GM23248 (cell line): ENCODE results near the gene PSMB8. TPM values are rescaled to one million over a fixed set of nuclear protein-coding genes. Genes with fewer than 3 reads are reported as not detected.

Experiments
- DNase-seq: peaks from one replicate; pipeline ENCODE4 v3.0.0-alpha.2; 2015
- H2AFZ ChIP-seq: fragments of 200-600 bp; sonication (generic); 2 replicates; pipeline ENCODE4 v1.6.1; 2016; ENCODE audit warnings: antibody characterized with exemption
- H3F3A ChIP-seq: fragments of 200-600 bp; sonication (generic); 2 replicates; pipeline ENCODE4 v1.6.1; 2016; ENCODE audit warnings: mild to moderate bottlenecking, antibody characterized with exemption, mixed run types; ENCODE audit not compliant: insufficient read depth
- H3K27ac ChIP-seq: fragments of 200-600 bp; sonication (generic); 2 replicates; pipeline ENCODE4 v1.5.1; 2016; ENCODE audit warnings: mild to moderate bottlenecking
- H3K27me3 ChIP-seq: fragments of 200-600 bp; sonication (generic); replicated peaks from 2 replicates; pipeline ENCODE4 v1.6.1; 2016; ENCODE audit warnings: mild to moderate bottlenecking; ENCODE audit not compliant: insufficient read depth
- H3K36me3 ChIP-seq: fragments of 200-600 bp; sonication (generic); 2 replicates; pipeline ENCODE4 v1.6.1; 2016; ENCODE audit warnings: low read depth, mild to moderate bottlenecking
- H3K4me1 ChIP-seq: fragments of 200-600 bp; sonication (generic); 2 replicates; pipeline ENCODE4 v1.6.1; 2016; ENCODE audit warnings: mild to moderate bottlenecking; ENCODE audit not compliant: insufficient read depth
- H3K4me2 ChIP-seq: fragments of 200-600 bp; sonication (generic); one replicate; pipeline ENCODE4 v1.6.1; 2016; ENCODE audit warnings: mild to moderate bottlenecking; ENCODE audit not compliant: unreplicated experiment
- H3K4me3 ChIP-seq: fragments of 200-600 bp; sonication (generic); 2 replicates; pipeline ENCODE4 v1.5.1; 2016; ENCODE audit warnings: mild to moderate bottlenecking
- H3K79me2 ChIP-seq: fragments of 200-600 bp; sonication (generic); 2 replicates; pipeline ENCODE4 v1.6.1; 2016; ENCODE audit warnings: mild to moderate bottlenecking; ENCODE audit not compliant: insufficient read depth
- H3K9ac ChIP-seq: fragments of 200-600 bp; sonication (generic); 2 replicates; pipeline ENCODE4 v1.6.1; 2016; ENCODE audit warnings: mild to moderate bottlenecking
- H3K9me2 ChIP-seq: fragments of 200-600 bp; sonication (generic); 2 replicates; pipeline ENCODE4 v1.6.1; 2016; ENCODE audit warnings: mixed run types, mild to moderate bottlenecking, moderate library complexity; ENCODE audit not compliant: insufficient read depth
- H3K9me3 ChIP-seq: fragments of 200-600 bp; sonication (generic); one replicate; pipeline ENCODE4 v1.6.1; 2017; ENCODE audit warnings: low read depth
- H4K20me1 ChIP-seq: fragments of 200-600 bp; sonication (generic); 2 replicates; pipeline ENCODE4 v1.6.0; 2016; ENCODE audit not compliant: insufficient read depth
- EZH2 ChIP-seq: fragments of 200-600 bp; sonication (generic); IDR thresholded peaks from 2 replicates; pipeline ENCODE4 v1.6.1; 2018; ENCODE audit warnings: antibody characterized with exemption, mild to moderate bottlenecking; ENCODE audit not compliant: insufficient read depth, poor library complexity, severe bottlenecking
- EZH2phosphoT487 ChIP-seq: fragments of 200-600 bp; sonication (generic); IDR thresholded peaks from 2 replicates; pipeline ENCODE4 v1.6.1; 2018; ENCODE audit warnings: antibody characterized with exemption, moderate library complexity, mild to moderate bottlenecking, low read depth; ENCODE audit not compliant: insufficient read depth
- WGBS, 2 experiments: methylation state at CpG; one replicate each; pipeline ENCODE4 v1.1.6; 2015 to 2017; ENCODE audit warnings: low lambda C conversion rate in 2 of 2, low coverage in 1 of 2; ENCODE audit errors: missing lambda C conversion rate in 2 of 2; 5-methylcytosine and 5-hydroxymethylcytosine counted together
- in situ Hi-C: fragments of 300-500 bp; cut with MboI; formaldehyde crosslinking; loops from 2 replicates; pipeline ENCODE4 v1.15.0; 2020
- polyA plus RNA-seq: library from polyadenylated mRNA; unstranded; fragments of >200 nt; fragmentation: Nextera tagmentation; extraction: Ambion mirVana; gene quantifications from 2 replicates; pipeline ENCODE4 v1.2.1, GENCODE V29; 2016
- total RNA-seq: library from RNA; depleted of rRNA; stranded (reverse); fragments of >200 nt; shearing (Covaris generic); gene quantifications from 2 replicates; pipeline ENCODE4 v1.2.3, GENCODE V29; 2014

Gene PSMB8
- total and polyA plus RNA-seq, 2 experiments from 2014 or later, result 27.2 to 33.5 TPM

GRCh38 chr6:32867554-32868256 is 23.9 kb upstream of the PSMB8 start:
- no peak overlapping the region for H2AFZ ChIP-seq
- 0 out of 2 replicates have a peak, but pooled peaks cover 8% of the 10 kb centered on the region for H3K27me3 ChIP-seq
- H3K4me3 ChIP-seq, result no peak overlapping the region
- no peak for DNase-seq
- H3K9ac ChIP-seq, result no peak overlapping the region
- H3K4me1 ChIP-seq, result no peaks in the 10 kb centered on the region
- H3K9me2 ChIP-seq, result no peaks in the 10 kb centered on the region
- no peak overlapping the region for H3K27ac ChIP-seq
- in situ Hi-C loops, result no loop called here
- H3K9me3 ChIP-seq, result no peaks in the 10 kb centered on the region
- H3K79me2 ChIP-seq, result no peaks in the 10 kb centered on the region
- no peak overlapping the region for H3K4me2 ChIP-seq
- H3K36me3 ChIP-seq, result no peaks in the 10 kb centered on the region
- H4K20me1 ChIP-seq, result no peaks in the 10 kb centered on the region
- WGBS, 2 experiments, result 49 to 54% methylated on average over 8 of the region's 8 CpGs
- no peak for TF ChIP-seq EZH2phosphoT487
- TF ChIP-seq EZH2, result no peak
- H3F3A ChIP-seq, result no peaks in the 10 kb centered on the region

- TF ChIP-seq EZH2phosphoT487 (no peak), EZH2 (no peak)
- in situ Hi-C loops, result no loop called here
- Histone ChIP-seq H3K4me2 (no peak overlapping the region), H3K79me2 (no peaks in the 10 kb centered on the region), H4K20me1 (no peaks in the 10 kb centered on the region), H3K4me1 (no peaks in the 10 kb centered on the region), H3K27me3 (0 out of 2 replicates have a peak, but pooled peaks cover 8% of the 10 kb centered on the region), H3K36me3 (no peaks in the 10 kb centered on the region), H3K9ac (no peak overlapping the region), H2AFZ (no peak overlapping the region), H3K9me2 (no peaks in the 10 kb centered on the region), H3F3A (no peaks in the 10 kb centered on the region), H3K4me3 (no peak overlapping the region), H3K27ac (no peak overlapping the region), H3K9me3 (no peaks in the 10 kb centered on the region)
- no peak for DNase-seq
- WGBS, 2 experiments, result 35 to 38% methylated on average over 3 of the region's 3 CpGs
Observed at GRCh38 chr6:32867022-32867477, 23.2 kb upstream of the PSMB8 start.

DNA sequence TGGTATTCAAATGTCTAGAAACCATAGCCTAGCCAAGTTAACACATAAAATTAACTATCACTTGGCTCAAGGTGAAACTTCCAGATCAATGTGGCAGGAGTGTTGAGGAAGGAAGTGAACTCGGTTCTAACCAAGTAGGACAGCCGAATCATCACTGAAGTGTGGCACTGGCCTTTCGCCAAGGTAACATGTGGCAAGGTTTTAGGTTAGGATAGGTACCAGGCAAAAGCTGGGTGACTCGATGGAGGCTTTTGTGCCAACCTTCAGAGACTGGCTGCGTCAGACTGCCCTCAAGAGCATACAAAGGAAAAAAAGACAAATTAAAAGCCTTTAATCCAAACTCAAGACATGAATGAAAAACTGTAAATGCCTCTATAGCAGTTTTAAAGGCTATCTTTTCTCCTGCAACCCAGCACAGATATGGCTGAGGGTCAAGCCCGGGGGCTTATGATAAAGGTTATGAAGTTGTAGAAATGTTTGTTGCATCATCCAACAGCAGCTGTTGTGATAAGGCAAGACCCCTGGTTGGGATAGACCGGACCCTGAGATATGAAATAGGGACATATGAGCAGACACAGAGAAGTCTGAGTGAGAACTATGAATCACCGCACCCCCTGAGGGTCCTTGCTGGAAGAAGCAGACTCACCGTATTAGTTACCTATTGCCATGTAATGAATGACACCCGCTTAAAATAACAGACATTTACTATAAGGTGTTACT is 22.0 kb upstream of the PSMB8 start:
- no peaks in the 10 kb centered on the region for H3K9me3 ChIP-seq
- H4K20me1 ChIP-seq, result no peaks in the 10 kb centered on the region
- no peaks in the 10 kb centered on the region for H3K9me2 ChIP-seq
- no peak for DNase-seq
- H3K4me1 ChIP-seq, result no peaks in the 10 kb centered on the region
- H2AFZ ChIP-seq, result no peak overlapping the region
- H3F3A ChIP-seq, result no peaks in the 10 kb centered on the region
- TF ChIP-seq EZH2, result no peak
- no peak for TF ChIP-seq EZH2phosphoT487
- in situ Hi-C loops, result no loop called here
- H3K36me3 ChIP-seq, result no peaks in the 10 kb centered on the region
- H3K4me2 ChIP-seq, result no peak overlapping the region
- H3K9ac ChIP-seq, result no peak overlapping the region
- H3K27ac ChIP-seq, result no peak overlapping the region
- WGBS, 2 experiments, result 59 to 61% methylated on average over 10 of the region's 10 CpGs
- H3K27me3 ChIP-seq, result 0 out of 2 replicates have a peak, but pooled peaks cover 3% of the 10 kb centered on the region
- H3K79me2 ChIP-seq, result no peaks in the 10 kb centered on the region
- no peak overlapping the region for H3K4me3 ChIP-seq

GRCh38 chr6:32862725-32863124 is 18.9 kb upstream of the PSMB8 start:
- no peak for TF ChIP-seq EZH2phosphoT487
- TF ChIP-seq EZH2, result no peak
- no peaks in the 10 kb centered on the region for H3F3A ChIP-seq
- H3K9me3 ChIP-seq, result no peaks in the 10 kb centered on the region
- no peaks in the 10 kb centered on the region for H3K9me2 ChIP-seq
- H3K4me3 ChIP-seq, result no peak overlapping the region
- no peak for DNase-seq
- H3K27ac ChIP-seq, result no peak overlapping the region
- 91 to 93% methylated on average over 3 of the region's 3 CpGs for WGBS, 2 experiments
- H3K9ac ChIP-seq, result no peak overlapping the region
- H3K4me1 ChIP-seq, result no peaks in the 10 kb centered on the region
- no peaks in the 10 kb centered on the region for H4K20me1 ChIP-seq
- no peaks in the 10 kb centered on the region for H3K79me2 ChIP-seq
- H3K36me3 ChIP-seq, result no peaks in the 10 kb centered on the region
- in situ Hi-C loops, result no loop called here
- H3K27me3 ChIP-seq, result no peaks in the 10 kb centered on the region
- H2AFZ ChIP-seq, result no peak overlapping the region
- no peak overlapping the region for H3K4me2 ChIP-seq
